Left ventricle myocardium inferior (tissue), 1 donor: ENCODE measurements around the gene REEP6. TPM values are rescaled to one million over a fixed set of nuclear protein-coding genes. Genes with fewer than 3 reads are reported as not detected.
A peak's percentile ranks its signal among the peaks of the same experiment; 100 is the strongest.

ENCODE experiments used
- DNase-seq: peaks from one replicate; pipeline ENCODE4 v3.0.0-alpha.2; 2020
- H3K27ac ChIP-seq: fragments of 200-600 bp; replicated peaks from 2 replicates; pipeline ENCODE4 v1.8.0; 2021
- H3K27me3 ChIP-seq: fragments of 200-600 bp; 2 replicates; pipeline ENCODE4 v1.8.0; 2021; ENCODE audit warnings: low read depth
- H3K36me3 ChIP-seq: fragments of 200-600 bp; 2 replicates; pipeline ENCODE4 v1.8.0; 2021
- H3K4me1 ChIP-seq: fragments of 200-600 bp; 2 replicates; pipeline ENCODE4 v1.8.0; 2021
- H3K4me3 ChIP-seq: fragments of 200-600 bp; 2 replicates; pipeline ENCODE4 v1.8.0; 2021; ENCODE audit warnings: mild to moderate bottlenecking, moderate library complexity
- H3K9me3 ChIP-seq: fragments of 200-600 bp; replicated peaks from 2 replicates; pipeline ENCODE4 v1.8.0; 2021
- CTCF ChIP-seq: fragments of 200-600 bp; IDR thresholded peaks from 2 replicates; pipeline ENCODE4 v1.8.0; 2021; ENCODE audit warnings: antibody characterized with exemption, mild to moderate bottlenecking, borderline replicate concordance
- intact Hi-C: fragments of 100-400 bp; cut with micrococcal nuclease; formaldehyde crosslinking; loops from one replicate; pipeline ENCODE4 v1.11.0; 2022
- total RNA-seq: library from RNA; stranded (reverse); fragmentation: NEBNext Ultra II Directional; extraction: Animal tissue kit (Norgen Biotek cat#: 25700); gene quantifications from one replicate; pipeline ENCODE4 v1.2.1, GENCODE V29; 2021
- donor health status: DM: no; HTN: yes; CAD: no; lungs with severe emphysema.

The REEP6 gene
- total RNA-seq, 1 donor from 2014 or later = 1.9 TPM

- Histone ChIP-seq H3K27ac (peak overlapping the region; percentile 90), H3K4me3 (peak overlapping the region; percentile 71), H3K36me3 (no peaks in the 10 kb centered on the region), H3K4me1 (peaks cover 57% of the 10 kb centered on the region), H3K9me3 (no peaks in the 10 kb centered on the region), H3K27me3 (peaks cover 52% of the 10 kb centered on the region)
- intact Hi-C loops = no loop called here
- DNase-seq = no peak
- no peak for TF ChIP-seq CTCF
These were observed 20.6 kb downstream of the REEP6 start for GRCh38 chr19:1511318-1512317.

DNA sequence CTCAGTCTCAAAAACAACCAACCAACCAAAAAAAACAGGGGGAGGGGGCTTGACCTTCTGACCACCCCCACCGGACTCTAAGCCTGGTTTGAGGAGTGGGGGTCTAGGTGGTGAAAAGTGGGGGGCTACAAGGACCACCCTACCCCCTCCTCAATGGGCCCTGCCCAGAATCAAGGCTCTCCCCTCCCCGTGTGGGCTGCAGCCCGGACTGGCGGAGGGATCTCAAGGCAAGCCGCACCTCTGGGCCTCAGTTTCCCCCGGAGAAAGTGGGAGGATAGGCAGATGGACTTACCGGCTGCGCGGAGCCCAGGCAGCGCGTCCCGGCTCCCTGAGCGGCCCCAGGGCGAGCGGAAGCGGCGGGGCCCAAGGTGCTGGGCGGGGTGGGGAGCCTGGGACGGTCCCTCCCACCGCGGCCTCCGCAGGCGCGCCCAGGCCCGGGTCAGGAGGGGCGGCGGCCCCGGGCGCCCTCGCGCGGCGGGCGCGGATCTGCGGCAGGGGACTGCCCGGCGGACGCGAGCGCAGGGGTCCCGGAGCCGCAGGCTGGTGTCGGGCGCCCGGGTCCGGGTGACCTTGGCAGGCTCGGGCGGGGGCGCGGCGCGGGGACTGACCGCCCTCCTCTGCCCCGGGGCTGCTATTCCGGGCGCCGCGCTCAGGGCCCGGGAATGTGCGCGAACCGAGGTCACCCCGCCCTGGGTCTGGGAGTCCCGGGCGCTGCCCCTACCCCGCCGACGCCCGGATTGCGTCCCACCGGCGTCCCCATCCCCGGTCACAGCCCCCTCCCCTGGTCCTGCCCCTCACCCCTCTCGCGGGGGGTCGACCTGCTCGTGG lies 21.9 kb downstream of the REEP6 start, which contains the start of gene ADAMTSL5:
ADAMTSL5 (minus strand) TSS at position 349 of the 828 bp plus-strand sequence. CDS start 2,076 bp downstream, outside the sequence.
- no peaks in the 10 kb centered on the region for H3K36me3 ChIP-seq
- peak; percentile 69 for DNase-seq
- H3K27me3 ChIP-seq = peaks cover 52% of the 10 kb centered on the region
- H3K9me3 ChIP-seq = no peaks in the 10 kb centered on the region
- intact Hi-C loops = no loop called here
- H3K4me3 ChIP-seq = peak within 1 kb of the TSS; percentile 71
- H3K27ac ChIP-seq = peak within 1 kb of the TSS; percentile 90
- H3K4me1 ChIP-seq = peaks cover 48% of the 10 kb centered on the region
- peak; percentile 31 for TF ChIP-seq CTCF

DNA sequence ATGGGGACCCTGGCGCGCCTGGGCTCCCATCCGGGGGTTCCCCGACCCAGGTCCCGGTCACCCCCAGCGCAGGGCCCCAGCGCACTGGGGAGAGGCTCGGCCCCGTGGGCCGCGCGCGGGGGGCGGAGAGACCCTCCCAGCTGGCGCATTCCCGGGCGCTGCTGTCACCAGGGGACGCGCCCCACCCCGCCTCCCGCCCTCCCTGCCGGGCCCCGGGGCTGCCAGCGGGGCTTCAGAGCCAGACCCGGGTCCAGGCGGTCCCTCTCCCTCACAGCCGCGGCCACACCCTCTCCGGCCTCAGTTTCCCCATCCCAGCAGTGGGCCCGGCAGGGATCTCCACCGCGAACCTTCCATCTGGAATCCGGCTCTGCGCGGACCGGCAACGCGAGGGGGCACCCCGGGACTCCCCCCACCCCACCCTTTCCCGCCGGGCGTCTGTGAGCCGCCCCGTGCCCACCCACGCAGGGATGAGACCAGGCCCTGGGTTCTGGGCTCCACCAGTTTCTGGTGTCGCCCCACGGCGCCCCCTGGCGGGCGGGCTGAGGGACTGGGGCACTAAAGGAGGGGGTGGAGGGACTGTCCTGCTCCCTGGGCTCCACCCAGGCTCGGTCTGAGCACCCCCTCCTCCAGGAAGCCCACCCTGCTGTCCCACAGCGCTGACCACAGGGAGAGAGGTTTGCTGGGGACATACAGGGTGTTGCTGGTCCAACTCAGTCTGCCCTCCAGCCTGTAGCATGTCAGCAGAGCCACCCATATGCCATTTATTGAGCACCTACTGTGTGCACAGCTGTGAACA lies 22.7 kb downstream of the REEP6 start:
- Histone ChIP-seq H3K36me3 (no peaks in the 10 kb centered on the region), H3K9me3 (no peaks in the 10 kb centered on the region), H3K27ac (peak overlapping the region; percentile 90), H3K27me3 (peaks cover 52% of the 10 kb centered on the region), H3K4me3 (peak overlapping the region; percentile 71), H3K4me1 (peaks cover 41% of the 10 kb centered on the region)
- DNase-seq = peak; percentile 42
- TF ChIP-seq CTCF = peak; percentile 70
- intact Hi-C loops = no loop called here

DNA sequence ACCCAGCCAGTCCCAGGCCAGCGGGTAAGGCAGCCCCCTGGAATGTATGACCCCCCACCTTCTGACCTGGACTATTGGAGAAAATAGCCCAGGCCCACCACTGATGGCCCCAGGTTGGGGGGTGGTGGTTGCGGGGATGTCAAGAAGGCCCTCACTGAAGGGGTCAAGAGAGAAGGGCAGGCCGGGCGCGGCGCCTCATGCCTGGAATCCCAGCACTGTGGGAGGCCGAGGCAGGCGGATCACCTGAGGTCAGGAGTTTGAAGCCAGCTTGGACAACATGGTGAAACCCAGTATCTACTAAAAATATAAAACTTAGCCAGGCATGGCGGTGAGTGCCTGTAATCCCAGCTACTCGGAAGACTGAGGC lies 23.3 kb downstream of the REEP6 start:
- no peak for TF ChIP-seq CTCF
- Histone ChIP-seq H3K27me3 (peaks cover 52% of the 10 kb centered on the region), H3K4me1 (peaks cover 39% of the 10 kb centered on the region), H3K4me3 (no peak overlapping the region), H3K36me3 (no peaks in the 10 kb centered on the region), H3K9me3 (no peaks in the 10 kb centered on the region), H3K27ac (peak overlapping the region; percentile 90)
- no peak for DNase-seq
- intact Hi-C loops = no loop called here
